Metanephros (tissue), 2 donors: ENCODE measurements around the gene ZNF225. TPM values are rescaled to one million over a fixed set of nuclear protein-coding genes. Genes with fewer than 3 reads are reported as not detected.

ENCODE experiments used
- small RNA-seq: library from RNA; depleted of rRNA; stranded (forward); fragments of <200 nt; gene quantifications from one replicate; pipeline ENCODE3, GENCODE V24; 2014; ENCODE audit warnings: low replicate concordance
- total RNA-seq: library from RNA; depleted of rRNA; stranded (reverse); fragments of >200 nt; gene quantifications from one replicate; pipeline ENCODE4 v1.2.3, GENCODE V29; 2014

ZNF225 gene
- 8.2 TPM for total RNA-seq

GRCh38 chr19:44113138-44113783, at the start of gene ZNF225:
Gene ZNF225, plus strand, starts transcription at chr19:44113399. Its CDS starts 2,429 bp downstream, at chr19:44115828.

GRCh38 chr19:44071824-44072542, 41.2 kb upstream of the ZNF225 start, which contains the start of gene ZNF284:
Gene ZNF284, plus strand, starts transcription at chr19:44072159. Its CDS starts 4,231 bp downstream, at chr19:44076390.

DNA sequence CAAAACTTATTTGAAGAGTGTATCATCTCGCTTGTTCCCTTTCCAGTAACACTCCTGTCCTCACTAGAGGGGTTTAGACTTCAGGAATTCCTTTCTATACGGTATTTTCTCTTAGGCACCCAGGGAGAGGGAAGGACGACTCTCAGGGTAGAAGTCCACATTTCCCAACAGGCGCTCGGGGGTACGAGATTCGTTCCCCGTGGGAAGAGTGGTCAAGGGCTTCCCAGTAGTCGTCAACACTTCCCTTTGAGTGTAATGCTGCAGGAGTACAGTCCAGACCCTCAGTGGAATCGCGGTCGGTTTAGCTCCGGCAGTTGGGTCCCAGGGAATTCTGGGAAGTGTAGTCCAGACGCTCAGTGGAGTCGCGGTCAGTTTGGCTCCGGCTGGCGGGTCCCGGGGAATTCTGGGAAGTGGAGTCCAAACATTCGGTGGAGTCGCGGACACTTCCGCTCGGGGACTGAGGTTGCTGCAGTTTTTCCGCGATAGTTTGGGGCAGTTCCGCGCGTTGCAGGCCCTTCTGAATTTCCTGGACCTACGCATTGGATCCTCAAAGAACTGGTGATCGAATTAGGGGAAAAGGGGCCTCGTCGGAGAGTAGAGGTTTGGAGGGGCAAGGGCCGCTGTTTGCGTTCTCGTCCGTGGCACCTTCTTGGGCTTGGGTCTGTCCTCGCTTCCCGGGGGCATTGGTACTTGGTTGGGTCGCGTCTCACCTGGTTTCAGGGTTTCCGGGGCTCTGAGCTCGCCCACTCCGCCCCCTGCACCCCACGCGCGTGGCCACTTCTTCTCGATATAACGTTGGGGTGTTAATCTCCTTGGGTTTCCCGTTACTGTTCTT, 19.1 kb upstream of the ZNF225 start, which contains the start of gene ZNF224:
Gene ZNF224, plus strand, starts transcription at position 431 of the 835 bp plus-strand sequence. CDS start 3,513 bp downstream, outside the sequence.

GRCh38 chr19:44141191-44142058, 28.2 kb downstream of the ZNF225 start, which contains the start of gene ZNF234:
Gene ZNF234, plus strand, starts transcription at chr19:44141554. Its CDS starts 3,079 bp downstream, at chr19:44144633.

GRCh38 chr19:44164673-44165512, 51.7 kb downstream of the ZNF225 start, which contains the start of gene ZNF226:
Gene ZNF226, plus strand, starts transcription at chr19:44165100. Its CDS starts 4,981 bp downstream, at chr19:44170081.

Small RNA genes within 50 kb of the gene (small RNA-seq; reads per million reads assigned to genes)
- not detected for gene RNU6-902P

Other genes starting within 250 kb of the ZNF225 start
- 2.9 TPM for gene ZNF404, start 229.4 kb upstream of the ZNF225 start, total RNA-seq
- gene ZNF45, start 178.1 kb upstream of the ZNF225 start, total RNA-seq = 19.3 TPM
- 11.6 TPM for gene ZNF221, start 162.2 kb upstream of the ZNF225 start, total RNA-seq
- gene ZNF155, start 129.2 kb upstream of the ZNF225 start, total RNA-seq = 11.1 TPM
- 6.0 TPM for gene ZNF230, start 110.4 kb upstream of the ZNF225 start, total RNA-seq
- gene ZNF222, start 88.0 kb upstream of the ZNF225 start, total RNA-seq = 3.3 TPM
- gene ZNF223, start 61.4 kb upstream of the ZNF225 start, total RNA-seq = 8.3 TPM
- 3.7 TPM for gene ZNF284, start 41.2 kb upstream of the ZNF225 start, total RNA-seq
- gene ZNF224, start 19.0 kb upstream of the ZNF225 start, total RNA-seq = 45.6 TPM
- gene ZNF234, start 28.2 kb downstream of the ZNF225 start, total RNA-seq = 13.7 TPM
- 23.0 TPM for gene ZNF226, start 51.7 kb downstream of the ZNF225 start, total RNA-seq
- 28.1 TPM for gene ZNF227, start 99.1 kb downstream of the ZNF225 start, total RNA-seq
- gene ZNF233, start 146.5 kb downstream of the ZNF225 start, total RNA-seq = 2.6 TPM
- gene ZNF235, start 191.6 kb downstream of the ZNF225 start, total RNA-seq = 13.5 TPM
- gene ZNF112, start 243.3 kb downstream of the ZNF225 start, total RNA-seq = 11.9 TPM